Endothelial cell (in vitro differentiated cells): ENCODE measurements around the gene TMTC1. TPM values are rescaled to one million over a fixed set of nuclear protein-coding genes. Genes with fewer than 3 reads are reported as not detected.

Experiments
- DNase-seq: peaks from one replicate; pipeline ENCODE4 v3.0.0; 2021; ENCODE audit warnings: low spot score
- H3K27ac Mint-ChIP-seq: one replicate; pipeline ENCODE4 v1.8.0; 2021; ENCODE audit warnings: mixed read lengths, inconsistent platforms; ENCODE audit not compliant: unreplicated experiment
- H3K27me3 Mint-ChIP-seq: one replicate; pipeline ENCODE4 v1.8.0; 2021; ENCODE audit warnings: mild to moderate bottlenecking, moderate library complexity, mixed read lengths, inconsistent platforms; ENCODE audit not compliant: unreplicated experiment
- H3K36me3 Mint-ChIP-seq: one replicate; pipeline ENCODE4 v1.8.0; 2021; ENCODE audit warnings: mild to moderate bottlenecking, low read depth, mixed read lengths, inconsistent platforms; ENCODE audit not compliant: unreplicated experiment
- H3K4me1 Mint-ChIP-seq: one replicate; pipeline ENCODE4 v1.8.0; 2021; ENCODE audit warnings: mild to moderate bottlenecking, mixed read lengths, inconsistent platforms; ENCODE audit not compliant: unreplicated experiment
- H3K4me3 Mint-ChIP-seq: one replicate; pipeline ENCODE4 v1.8.0; 2021; ENCODE audit warnings: mild to moderate bottlenecking, mixed read lengths, inconsistent platforms; ENCODE audit not compliant: unreplicated experiment
- H3K9me3 Mint-ChIP-seq: one replicate; pipeline ENCODE4 v1.8.0; 2021; ENCODE audit warnings: mixed read lengths, inconsistent platforms; ENCODE audit not compliant: unreplicated experiment
- total RNA-seq: library from RNA; stranded (reverse); fragmentation: NEBNext Ultra II Directional; extraction: Animal tissue kit (Norgen Biotek cat#: 25700); gene quantifications from one replicate; pipeline ENCODE4 v1.2.1, GENCODE V29; 2021; ENCODE audit not compliant: unreplicated experiment
- TF ChIP-seq, protein P1 (sequence below): fragments of 200-600 bp; sonication (generic); IDR thresholded peaks from one replicate; pipeline ENCODE4 v1.5.0; 2021; ENCODE audit warnings: antibody characterized with exemption; ENCODE audit not compliant: unreplicated experiment

TMTC1 gene
- total RNA-seq, 1 donor from 2014 or later, result 0.95 TPM

DNA sequence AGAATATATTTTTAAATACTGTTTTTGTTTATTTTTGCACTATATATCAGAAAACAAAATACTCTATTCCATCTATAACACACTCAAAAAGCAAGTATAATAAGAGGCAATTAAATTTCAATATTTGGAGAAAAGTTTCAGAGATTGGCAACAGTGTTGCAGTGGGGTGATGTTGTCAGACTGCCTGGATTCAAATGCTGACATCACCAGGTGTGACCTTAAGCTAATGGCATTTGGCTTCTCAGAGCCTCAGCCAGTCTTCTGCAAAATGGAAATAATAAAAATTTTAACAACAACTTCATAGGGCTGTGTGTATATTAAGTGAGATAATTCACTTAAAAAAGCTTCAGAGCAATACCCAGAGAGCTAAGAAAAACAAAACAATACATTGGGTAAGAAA is 74.7 kb downstream of the TMTC1 start:
- Mint-ChIP-seq H3K4me1 (peaks cover 4% of the 10 kb centered on the region), H3K27ac (no peak overlapping the region), H3K36me3 (no peaks in the 10 kb centered on the region), H3K9me3 (no peaks in the 10 kb centered on the region), H3K27me3 (peaks cover 5% of the 10 kb centered on the region), H3K4me3 (no peak overlapping the region)
- TF ChIP-seq, protein P1, sequence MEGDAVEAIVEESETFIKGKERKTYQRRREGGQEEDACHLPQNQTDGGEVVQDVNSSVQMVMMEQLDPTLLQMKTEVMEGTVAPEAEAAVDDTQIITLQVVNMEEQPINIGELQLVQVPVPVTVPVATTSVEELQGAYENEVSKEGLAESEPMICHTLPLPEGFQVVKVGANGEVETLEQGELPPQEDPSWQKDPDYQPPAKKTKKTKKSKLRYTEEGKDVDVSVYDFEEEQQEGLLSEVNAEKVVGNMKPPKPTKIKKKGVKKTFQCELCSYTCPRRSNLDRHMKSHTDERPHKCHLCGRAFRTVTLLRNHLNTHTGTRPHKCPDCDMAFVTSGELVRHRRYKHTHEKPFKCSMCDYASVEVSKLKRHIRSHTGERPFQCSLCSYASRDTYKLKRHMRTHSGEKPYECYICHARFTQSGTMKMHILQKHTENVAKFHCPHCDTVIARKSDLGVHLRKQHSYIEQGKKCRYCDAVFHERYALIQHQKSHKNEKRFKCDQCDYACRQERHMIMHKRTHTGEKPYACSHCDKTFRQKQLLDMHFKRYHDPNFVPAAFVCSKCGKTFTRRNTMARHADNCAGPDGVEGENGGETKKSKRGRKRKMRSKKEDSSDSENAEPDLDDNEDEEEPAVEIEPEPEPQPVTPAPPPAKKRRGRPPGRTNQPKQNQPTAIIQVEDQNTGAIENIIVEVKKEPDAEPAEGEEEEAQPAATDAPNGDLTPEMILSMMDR, result no peak
- no peak for DNase-seq

DNA sequence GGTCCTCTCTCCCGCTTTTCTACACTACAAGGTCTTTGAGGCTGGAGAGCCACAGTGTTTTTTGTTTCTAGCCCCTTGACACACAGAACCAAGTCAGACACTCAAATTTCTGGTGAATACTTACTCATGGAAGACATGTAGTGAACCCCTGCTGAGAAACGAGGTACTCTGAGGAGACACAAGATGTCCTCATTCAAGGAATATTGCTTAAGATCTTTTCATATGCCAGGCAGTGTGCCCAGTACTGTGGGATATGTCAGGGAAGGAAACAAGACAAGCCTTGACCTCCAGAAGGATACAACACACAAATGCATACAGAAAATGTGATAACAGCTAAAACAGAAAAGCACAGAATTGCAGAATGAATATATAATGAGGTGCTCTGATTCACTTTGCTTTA is 75.9 kb downstream of the TMTC1 start:
- Mint-ChIP-seq H3K27me3 (peaks cover 5% of the 10 kb centered on the region), H3K9me3 (no peaks in the 10 kb centered on the region), H3K4me3 (no peak overlapping the region), H3K27ac (no peak overlapping the region), H3K36me3 (no peaks in the 10 kb centered on the region), H3K4me1 (peaks cover 4% of the 10 kb centered on the region)
- DNase-seq, result no peak
- TF ChIP-seq, protein P1, result no peak

DNA sequence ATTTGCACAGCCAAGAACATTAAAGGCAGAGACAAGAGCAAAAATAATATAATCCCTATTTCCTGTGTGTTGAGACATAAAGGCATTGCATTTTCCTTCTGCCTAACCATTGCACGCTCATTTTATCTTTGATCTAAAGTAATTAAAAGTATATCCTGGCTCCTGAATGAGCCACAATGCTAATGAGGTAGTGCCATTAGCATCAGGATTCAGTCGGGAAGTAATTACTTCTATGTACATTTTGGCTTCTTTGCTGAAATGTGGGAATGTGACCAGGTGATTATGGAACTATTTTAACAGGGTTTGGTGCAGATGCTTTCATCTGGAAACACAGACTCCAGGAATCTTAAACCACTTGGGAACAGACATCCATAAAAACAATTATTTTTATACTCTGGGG is 77.4 kb downstream of the TMTC1 start:
- Mint-ChIP-seq H3K36me3 (no peaks in the 10 kb centered on the region), H3K4me1 (peaks cover 4% of the 10 kb centered on the region), H3K9me3 (no peaks in the 10 kb centered on the region), H3K27ac (no peak overlapping the region), H3K27me3 (peaks cover 5% of the 10 kb centered on the region), H3K4me3 (no peak overlapping the region)
- DNase-seq, result no peak
- TF ChIP-seq, protein P1, result no peak

DNA sequence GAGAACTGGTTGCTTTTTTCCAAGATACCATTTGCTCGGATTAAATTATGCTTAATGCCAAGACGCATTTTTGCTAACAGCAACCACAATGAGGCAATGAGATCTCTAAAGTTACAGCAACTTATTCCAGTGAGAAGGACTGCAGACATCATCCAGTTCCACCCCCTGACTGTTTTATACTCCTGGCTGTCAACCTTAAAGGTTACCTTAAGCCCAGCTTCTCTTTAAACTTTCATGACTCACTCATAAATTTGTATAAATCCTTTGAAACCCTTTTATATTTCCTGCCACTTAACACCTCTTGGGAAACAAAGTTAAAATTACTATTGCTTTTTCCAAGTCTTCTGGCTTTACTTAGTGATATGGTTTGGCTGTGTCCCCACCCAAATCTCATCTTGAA is 80.2 kb downstream of the TMTC1 start:
- TF ChIP-seq, protein P1, result no peak
- Mint-ChIP-seq H3K27ac (no peak overlapping the region), H3K9me3 (no peaks in the 10 kb centered on the region), H3K4me3 (no peak overlapping the region), H3K27me3 (peaks cover 5% of the 10 kb centered on the region), H3K4me1 (peaks cover 4% of the 10 kb centered on the region), H3K36me3 (no peaks in the 10 kb centered on the region)
- DNase-seq, result no peak

DNA sequence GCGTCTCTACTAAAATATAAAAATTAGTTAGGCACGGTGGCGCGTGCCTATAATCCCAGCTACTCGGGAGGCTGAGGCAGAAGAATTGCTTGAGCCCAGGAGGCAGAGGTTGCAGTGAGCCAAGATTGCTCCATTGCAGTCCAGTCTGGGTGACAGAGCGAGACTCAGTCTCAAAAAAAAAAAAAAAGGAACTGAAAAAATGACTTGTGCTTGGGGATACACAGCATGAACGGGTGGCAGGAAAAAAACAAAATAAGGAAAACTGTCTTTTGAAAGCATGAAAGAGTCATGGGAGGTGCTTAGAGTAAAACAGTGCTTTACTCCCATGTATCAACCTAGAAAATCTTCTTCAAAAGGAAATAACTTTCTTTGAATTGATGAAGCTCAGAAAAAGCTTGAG is 80.8 kb downstream of the TMTC1 start:
- Mint-ChIP-seq H3K36me3 (no peaks in the 10 kb centered on the region), H3K27me3 (peaks cover 5% of the 10 kb centered on the region), H3K4me1 (peaks cover 4% of the 10 kb centered on the region), H3K4me3 (no peak overlapping the region), H3K27ac (no peak overlapping the region), H3K9me3 (no peaks in the 10 kb centered on the region)
- DNase-seq, result no peak
- TF ChIP-seq, protein P1, result no peak
